ENCODE measurements around the gene CLDND2.

GRCh38 chr19:51320280-51320657 is 48.5 kb downstream of the CLDND2 start:
- TF ChIP-seq, protein P1, sequence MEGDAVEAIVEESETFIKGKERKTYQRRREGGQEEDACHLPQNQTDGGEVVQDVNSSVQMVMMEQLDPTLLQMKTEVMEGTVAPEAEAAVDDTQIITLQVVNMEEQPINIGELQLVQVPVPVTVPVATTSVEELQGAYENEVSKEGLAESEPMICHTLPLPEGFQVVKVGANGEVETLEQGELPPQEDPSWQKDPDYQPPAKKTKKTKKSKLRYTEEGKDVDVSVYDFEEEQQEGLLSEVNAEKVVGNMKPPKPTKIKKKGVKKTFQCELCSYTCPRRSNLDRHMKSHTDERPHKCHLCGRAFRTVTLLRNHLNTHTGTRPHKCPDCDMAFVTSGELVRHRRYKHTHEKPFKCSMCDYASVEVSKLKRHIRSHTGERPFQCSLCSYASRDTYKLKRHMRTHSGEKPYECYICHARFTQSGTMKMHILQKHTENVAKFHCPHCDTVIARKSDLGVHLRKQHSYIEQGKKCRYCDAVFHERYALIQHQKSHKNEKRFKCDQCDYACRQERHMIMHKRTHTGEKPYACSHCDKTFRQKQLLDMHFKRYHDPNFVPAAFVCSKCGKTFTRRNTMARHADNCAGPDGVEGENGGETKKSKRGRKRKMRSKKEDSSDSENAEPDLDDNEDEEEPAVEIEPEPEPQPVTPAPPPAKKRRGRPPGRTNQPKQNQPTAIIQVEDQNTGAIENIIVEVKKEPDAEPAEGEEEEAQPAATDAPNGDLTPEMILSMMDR (conservative IDR thresholded peaks at IDR 0.05; ENCODE audit: low read depth, low read length) = no peak
- no peak for TF ChIP-seq EZH2 (IDR thresholded peaks at IDR 0.05; ENCODE audit: low read length, unreplicated experiment)

All from PC-3 (cell line).